Renal pelvis (tissue), 4 donors: ENCODE results near the gene DLX4. TPM values are rescaled to one million over a fixed set of nuclear protein-coding genes. Genes with fewer than 3 reads are reported as not detected.

Experiments
- DNase-seq: peaks from one replicate; pipeline ENCODE4 v3.0.0-alpha.2; 2013
- polyA plus RNA-seq, 3 donors: library from polyadenylated mRNA; unstranded; fragments of 120-200 nt; gene quantifications; one replicate each; pipeline ENCODE4 v1.2.1, GENCODE V29; 2013; ENCODE audit not compliant: insufficient read length in 3 of 3

DLX4 gene
- polyA plus RNA-seq, 3 donors, result 0.62 to 1.3 (median 0.98) TPM

- DNase-seq, result no peak
These were observed 34.9 kb downstream of the DLX4 start for GRCh38 chr17:50003911-50004310.

GRCh38 chr17:50009282-50009681, 40.3 kb downstream of the DLX4 start:
- DNase-seq, result no peak

DNA sequence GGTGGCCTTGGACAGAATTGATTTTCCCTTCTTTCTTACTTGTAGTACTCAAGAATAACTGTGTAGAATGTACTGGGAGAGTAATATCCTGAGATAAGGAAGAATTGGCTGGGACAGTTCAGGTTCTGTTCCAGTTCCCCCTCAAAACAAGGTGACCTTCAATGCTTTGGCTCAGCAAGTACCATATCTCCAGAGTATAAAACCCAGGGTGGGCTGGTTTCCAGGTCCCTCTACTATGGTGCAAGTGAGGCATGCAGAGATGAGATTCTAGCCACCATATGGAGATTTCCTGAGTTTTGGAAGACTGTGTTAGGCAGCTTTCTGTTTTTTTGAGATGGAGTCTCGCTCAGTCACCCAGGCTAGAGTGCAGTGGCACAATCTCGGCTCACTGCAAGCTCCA, 44.1 kb downstream of the DLX4 start:
- DNase-seq, result no peak

DNA sequence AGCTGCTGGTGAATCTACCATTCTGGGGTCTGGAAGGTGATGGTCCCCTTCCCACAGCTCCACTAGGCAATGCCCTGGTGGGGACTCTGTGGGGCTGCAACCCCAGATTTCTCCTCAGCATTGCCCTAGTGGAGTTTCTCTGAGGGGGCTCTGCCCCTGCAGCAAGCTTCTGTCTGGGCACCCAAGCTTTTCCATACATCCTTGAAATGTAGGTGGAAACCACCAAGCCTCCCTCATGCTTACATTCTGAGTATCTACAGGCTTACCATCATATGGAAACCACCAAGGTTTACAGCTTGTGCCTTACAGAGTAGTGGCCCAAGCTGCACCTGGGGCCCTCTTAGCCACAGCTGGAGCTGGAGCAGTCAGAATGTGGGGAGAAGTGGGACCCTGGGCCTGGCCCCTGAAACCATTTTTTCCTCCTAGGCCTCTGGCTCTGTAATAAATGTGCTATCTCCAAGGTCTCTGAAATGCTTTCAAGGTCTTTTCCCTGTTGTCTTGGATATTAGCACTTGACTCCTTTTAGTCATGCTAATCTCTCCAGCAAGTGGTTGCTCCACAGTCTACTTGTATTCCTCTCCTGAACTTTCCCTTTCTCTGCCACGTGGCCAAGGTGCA, 45.6 kb downstream of the DLX4 start:
- no peak for DNase-seq

DNA sequence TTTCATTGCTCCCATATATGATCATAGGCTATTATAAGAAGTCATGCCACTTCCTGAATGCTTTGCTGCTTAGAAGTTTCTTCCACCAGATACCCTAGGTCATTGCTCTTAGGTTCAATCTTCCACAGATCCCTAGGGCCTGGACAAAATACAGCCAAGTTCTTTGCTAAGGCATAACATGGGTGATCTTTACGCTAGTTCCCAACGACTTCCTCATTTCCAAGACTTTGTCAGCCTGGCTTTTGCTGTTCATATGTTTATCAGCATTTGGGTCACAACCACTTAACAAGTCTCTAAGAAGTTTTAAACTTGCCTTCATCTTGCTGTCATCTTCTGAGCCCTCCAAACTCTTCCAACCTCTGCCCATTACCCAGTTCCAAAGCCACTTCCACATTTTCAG, 46.2 kb downstream of the DLX4 start:
- DNase-seq, result no peak

DNA sequence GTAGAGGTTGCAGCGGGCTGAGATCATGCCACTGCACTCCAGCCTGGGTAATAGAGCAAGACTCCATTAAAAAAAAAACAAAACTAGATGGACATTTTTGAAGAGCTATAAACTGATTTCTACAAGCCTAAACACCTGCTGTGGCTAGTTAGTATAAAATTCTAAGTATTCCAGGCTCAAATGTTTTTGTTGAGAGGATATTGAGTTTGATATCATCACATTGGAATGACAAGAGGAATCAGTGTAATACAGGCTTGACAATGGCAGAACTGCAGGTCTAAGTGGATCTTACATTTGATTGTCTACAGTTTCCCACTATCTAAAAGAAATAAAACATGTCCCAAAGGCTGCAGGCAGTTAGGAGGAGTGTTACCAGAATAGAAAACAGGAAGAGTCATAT, 49.9 kb downstream of the DLX4 start:
- DNase-seq, result no peak

DNA sequence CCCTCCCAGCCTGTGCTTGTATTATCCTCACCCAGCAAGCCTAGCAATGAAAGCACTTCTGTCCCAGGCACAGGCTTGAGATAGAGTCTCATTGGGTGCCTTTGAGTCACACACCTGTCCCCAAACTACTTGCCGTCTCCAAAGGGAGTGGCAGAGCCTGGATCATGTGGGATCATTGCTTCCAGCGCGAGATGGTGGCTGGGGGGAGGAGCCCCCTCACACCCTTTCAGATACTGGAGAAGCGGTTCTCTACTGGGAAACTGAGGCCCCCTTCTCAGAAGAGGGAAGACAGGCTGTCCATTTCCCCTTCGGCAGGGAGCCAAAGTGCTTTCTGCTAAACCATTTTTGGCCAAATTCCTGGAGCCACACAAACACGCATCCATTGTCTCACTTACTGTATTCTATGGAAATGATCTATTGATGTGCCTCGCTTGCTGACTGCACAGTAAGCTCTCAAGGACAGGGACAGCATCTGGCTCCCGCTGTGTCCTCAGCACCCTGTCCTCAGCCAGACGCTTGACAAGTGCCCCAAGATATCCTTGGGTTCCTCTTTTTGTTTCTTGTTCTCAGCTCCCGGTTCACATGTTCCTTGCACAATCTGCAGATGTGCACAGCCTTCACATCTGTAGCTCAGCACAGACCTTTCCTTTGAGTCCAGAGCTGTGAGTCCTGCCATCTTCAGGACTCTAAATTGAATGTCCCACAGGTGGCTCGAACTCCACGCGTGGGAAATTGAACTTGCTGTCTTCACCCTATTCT, 52.0 kb downstream of the DLX4 start:
- no peak for DNase-seq

GRCh38 chr17:50021681-50022370, 52.8 kb downstream of the DLX4 start:
- DNase-seq, result no peak

DNA sequence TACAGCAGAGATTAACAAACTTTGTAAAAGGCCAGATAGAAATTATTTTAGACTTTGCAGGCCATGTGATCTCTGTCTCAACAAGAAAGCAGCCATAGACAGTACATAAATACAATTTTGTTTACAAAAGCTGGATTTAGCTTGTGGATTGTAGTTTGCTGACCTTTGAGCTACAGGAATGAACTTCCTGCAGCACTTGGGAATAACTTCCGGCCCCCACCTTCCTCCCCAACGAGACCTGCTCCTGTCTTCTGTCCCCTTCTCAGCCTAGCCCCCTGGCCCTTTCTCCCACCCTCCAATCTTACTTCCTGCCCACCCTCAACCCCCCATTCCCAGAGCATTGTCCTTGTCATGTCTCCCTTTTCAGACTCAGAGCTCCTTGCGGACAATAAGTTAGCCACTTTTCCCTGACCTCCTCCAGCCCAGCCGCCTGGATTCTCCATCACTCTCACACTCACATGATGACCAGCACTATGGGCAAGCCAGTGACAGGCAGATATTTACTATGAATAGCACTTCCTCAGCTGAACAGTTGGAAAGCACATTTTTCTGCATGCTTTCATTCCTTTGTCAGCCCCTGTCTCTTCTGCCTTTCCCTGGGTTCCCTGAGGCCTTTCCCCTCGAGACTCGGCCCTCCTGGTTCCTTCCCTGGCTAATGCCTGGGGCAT, 53.6 kb downstream of the DLX4 start:
- no peak for DNase-seq

DNA sequence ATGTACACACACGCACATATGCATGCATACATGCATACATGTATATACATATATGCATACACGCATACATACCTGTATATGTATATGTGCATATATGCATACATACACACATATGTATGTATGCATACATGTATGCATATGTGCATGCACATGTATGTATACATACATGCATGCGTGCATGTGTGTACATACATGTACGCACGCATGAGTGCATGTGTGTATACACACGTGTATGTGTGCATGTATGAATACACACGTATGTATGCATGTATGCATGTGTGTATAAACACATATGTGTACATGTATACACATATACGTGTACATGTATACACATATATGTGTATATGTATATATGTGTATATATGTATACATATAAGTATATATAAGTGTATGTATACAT, 54.5 kb downstream of the DLX4 start:
- no peak for DNase-seq

Other genes starting within 250 kb of the DLX4 start
- 10 to 100 TPM; 19.9 to 25.8 (median 20.5) TPM for gene FAM117A, start 205.1 kb upstream of the DLX4 start, polyA plus RNA-seq
- gene KAT7, start 180.5 kb upstream of the DLX4 start, polyA plus RNA-seq, result 10 to 100 TPM; 49.9 to 61.8 (median 52.5) TPM
- gene TAC4, start 121.1 kb upstream of the DLX4 start, polyA plus RNA-seq, result 1 to 10 TPM in 1 of 3 donors, under 1 TPM in 1, not detected in 1; 0.16 to 1.5 TPM
- gene DLX3, start 26.0 kb downstream of the DLX4 start, polyA plus RNA-seq, result 1 to 10 TPM in 2 of 3 donors, under 1 TPM in 1; 0.90 to 2.3 (median 1.5) TPM
- gene ITGA3, start 86.9 kb downstream of the DLX4 start, polyA plus RNA-seq, result 100 to 1,000 TPM; 104 to 119 (median 112) TPM
- 100 to 1,000 TPM; 125 to 135 (median 129) TPM for gene PDK2, start 126.2 kb downstream of the DLX4 start, polyA plus RNA-seq
- 10 to 100 TPM; 14.8 to 18.7 (median 17.9) TPM for gene SAMD14, start 161.0 kb downstream of the DLX4 start, polyA plus RNA-seq
- gene PPP1R9B, start 181.5 kb downstream of the DLX4 start, polyA plus RNA-seq, result 10 to 100 TPM; 47.5 to 56.9 (median 49.6) TPM
- gene SGCA, start 196.8 kb downstream of the DLX4 start, polyA plus RNA-seq, result 1 to 10 TPM; 1.3 to 1.7 (median 1.5) TPM
- 100 to 1,000 TPM; 388 to 763 (median 498) TPM for gene COL1A1, start 232.4 kb downstream of the DLX4 start, polyA plus RNA-seq